K562 treated with DMSO at 1 percent for 4 hours (cell line): ENCODE results near the gene LRCH2. TPM values are rescaled to one million over a fixed set of nuclear protein-coding genes. Genes with fewer than 3 reads are reported as not detected.

ENCODE experiments used
- total RNA-seq: library from RNA; unstranded; fragments of 300-600 nt; gene quantifications from 2 replicates; pipeline ENCODE4 v1.2.3, GENCODE V29; 2022; ENCODE audit not compliant: insufficient read depth

LRCH2 gene, protein sequence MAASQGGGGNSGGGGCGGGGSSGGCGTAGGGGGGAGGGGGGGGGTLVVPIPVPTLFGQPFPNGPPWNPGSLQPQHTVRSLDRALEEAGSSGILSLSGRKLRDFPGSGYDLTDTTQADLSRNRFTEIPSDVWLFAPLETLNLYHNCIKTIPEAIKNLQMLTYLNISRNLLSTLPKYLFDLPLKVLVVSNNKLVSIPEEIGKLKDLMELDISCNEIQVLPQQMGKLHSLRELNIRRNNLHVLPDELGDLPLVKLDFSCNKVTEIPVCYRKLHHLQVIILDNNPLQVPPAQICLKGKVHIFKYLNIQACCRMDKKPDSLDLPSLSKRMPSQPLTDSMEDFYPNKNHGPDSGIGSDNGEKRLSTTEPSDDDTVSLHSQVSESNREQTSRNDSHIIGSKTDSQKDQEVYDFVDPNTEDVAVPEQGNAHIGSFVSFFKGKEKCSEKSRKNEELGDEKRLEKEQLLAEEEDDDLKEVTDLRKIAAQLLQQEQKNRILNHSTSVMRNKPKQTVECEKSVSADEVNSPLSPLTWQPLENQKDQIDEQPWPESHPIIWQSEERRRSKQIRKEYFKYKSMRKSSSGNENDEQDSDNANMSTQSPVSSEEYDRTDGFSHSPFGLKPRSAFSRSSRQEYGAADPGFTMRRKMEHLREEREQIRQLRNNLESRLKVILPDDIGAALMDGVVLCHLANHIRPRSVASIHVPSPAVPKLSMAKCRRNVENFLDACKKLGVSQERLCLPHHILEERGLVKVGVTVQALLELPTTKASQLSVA
- total RNA-seq, result 3.9 and 5.5 TPM in 2 replicates

DNA sequence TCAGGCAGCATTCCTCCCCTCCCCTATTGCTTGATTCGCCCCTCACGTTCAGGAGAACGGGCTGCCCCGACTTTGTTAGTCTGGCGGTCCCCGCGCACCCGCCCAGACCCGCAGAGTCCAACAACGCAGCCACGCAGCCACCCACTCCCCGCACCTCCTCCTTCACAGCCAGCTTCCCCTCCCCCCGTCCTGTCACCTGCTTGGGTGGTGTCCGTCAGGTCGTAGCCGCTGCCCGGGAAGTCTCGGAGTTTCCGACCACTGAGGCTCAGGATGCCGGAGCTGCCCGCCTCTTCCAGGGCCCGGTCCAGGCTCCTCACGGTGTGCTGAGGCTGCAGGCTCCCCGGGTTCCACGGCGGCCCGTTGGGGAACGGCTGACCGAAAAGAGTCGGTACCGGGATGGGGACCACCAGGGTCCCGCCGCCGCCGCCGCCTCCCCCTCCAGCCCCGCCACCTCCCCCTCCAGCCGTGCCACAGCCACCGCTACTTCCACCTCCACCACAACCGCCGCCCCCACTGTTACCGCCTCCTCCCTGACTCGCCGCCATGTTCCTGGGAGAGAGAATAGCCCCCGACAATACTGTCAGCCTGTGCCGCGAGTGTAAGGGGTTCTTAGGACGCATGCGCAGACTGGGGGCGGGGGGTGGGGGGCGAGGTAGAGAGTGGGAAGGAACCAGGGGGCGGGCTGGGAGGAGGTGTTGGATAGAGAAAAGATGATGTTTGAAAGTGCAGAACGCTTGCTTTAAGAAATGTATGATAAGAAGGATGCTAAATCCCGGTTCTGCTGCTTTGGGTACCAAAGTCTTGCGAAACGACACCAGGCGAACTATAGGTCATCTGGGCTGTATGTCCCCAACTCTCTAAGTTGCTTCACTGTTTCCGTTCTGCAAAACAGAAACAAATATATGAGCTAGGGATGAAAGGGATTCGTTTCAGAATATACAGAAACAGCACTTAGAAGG, at the start of gene LRCH2:
LRCH2 (minus strand) TSS at position 600 of the 959 bp plus-strand sequence; CDS start at position 545, 55 bp downstream.

GRCh38 chrX:115189110-115189509, 44.8 kb downstream of the LRCH2 start, which contains the start of gene RBMXL3:
Gene RBMXL3 (plus strand): TSS chrX:115189410. CDS start chrX:115189442, 32 bp downstream.

Other genes with a start within 250 kb of the LRCH2 start
- gene IL13RA2, start 216.5 kb downstream of the LRCH2 start, total RNA-seq, result 1.1 TPM in 1 of 2 replicates, not detected in the other
- 0.92 and 1.0 TPM in 2 replicates for gene RBMXL3, start 44.7 kb downstream of the LRCH2 start, total RNA-seq
- 0.39 TPM in 1 of 2 replicates, not detected in the other for gene LUZP4, start 55.6 kb upstream of the LRCH2 start, total RNA-seq